Body of pancreas (tissue), 4 donors: ENCODE results near the gene RBM10.

Experiments
- POLR2A ChIP-seq, 3 donors: fragments of 450-650 bp; IDR thresholded peaks; one replicate each; pipeline ENCODE4 v1.6.1; 2016; ENCODE audit warnings: antibody characterized with exemption in 3 of 3, mild to moderate bottlenecking in 2 of 3
- TF ChIP-seq, protein P1 (sequence below), 7 experiments: fragments of 450-650 bp in 4 of 7; fragments of 200-600 bp in 3 of 7; sonication (generic) in 3 of 7; IDR thresholded peaks; one replicate each; pipeline ENCODE4 v1.5.1; 2016 to 2019; ENCODE audit warnings: antibody characterized with exemption in 7 of 7

DNA sequence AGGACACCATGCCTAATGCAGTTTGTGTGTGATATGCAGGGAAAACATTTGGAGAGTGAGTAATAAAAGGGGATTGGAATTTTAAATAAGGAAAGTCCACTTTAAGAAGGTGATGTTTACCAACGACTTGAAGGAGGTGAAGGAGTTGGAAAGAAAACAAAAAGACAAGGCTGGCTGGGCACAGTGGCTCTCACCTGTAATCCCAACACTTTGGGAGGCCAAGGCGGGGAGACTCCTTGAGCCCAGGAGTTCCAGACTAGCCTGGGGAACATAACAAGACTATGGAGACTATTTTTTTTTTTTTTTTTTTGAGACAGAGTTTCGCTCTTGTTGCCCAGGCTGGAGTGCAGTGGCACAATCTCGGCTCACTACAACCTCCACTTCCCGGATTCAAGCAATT lies 11.5 kb upstream of the RBM10 start:
- TF ChIP-seq, protein P1, sequence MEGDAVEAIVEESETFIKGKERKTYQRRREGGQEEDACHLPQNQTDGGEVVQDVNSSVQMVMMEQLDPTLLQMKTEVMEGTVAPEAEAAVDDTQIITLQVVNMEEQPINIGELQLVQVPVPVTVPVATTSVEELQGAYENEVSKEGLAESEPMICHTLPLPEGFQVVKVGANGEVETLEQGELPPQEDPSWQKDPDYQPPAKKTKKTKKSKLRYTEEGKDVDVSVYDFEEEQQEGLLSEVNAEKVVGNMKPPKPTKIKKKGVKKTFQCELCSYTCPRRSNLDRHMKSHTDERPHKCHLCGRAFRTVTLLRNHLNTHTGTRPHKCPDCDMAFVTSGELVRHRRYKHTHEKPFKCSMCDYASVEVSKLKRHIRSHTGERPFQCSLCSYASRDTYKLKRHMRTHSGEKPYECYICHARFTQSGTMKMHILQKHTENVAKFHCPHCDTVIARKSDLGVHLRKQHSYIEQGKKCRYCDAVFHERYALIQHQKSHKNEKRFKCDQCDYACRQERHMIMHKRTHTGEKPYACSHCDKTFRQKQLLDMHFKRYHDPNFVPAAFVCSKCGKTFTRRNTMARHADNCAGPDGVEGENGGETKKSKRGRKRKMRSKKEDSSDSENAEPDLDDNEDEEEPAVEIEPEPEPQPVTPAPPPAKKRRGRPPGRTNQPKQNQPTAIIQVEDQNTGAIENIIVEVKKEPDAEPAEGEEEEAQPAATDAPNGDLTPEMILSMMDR (IDR thresholded peaks at IDR 0.05), result no peak
- no peak for TF ChIP-seq POLR2A (IDR thresholded peaks at IDR 0.05)
